Ovary (tissue), 9 donors: ENCODE data around the gene GRK4. TPM values are rescaled to one million over a fixed set of nuclear protein-coding genes. Genes with fewer than 3 reads are reported as not detected.

ENCODE experiments used
- DNase-seq, 5 donors: peaks; one replicate each; pipeline ENCODE4 v3.0.0-alpha.2; 2019 to 2020
- H3K27ac ChIP-seq, 2 donors: fragments of 200-600 bp; one replicate each; pipeline versions ENCODE4 v1.5.1 to v1.8.0; 2019 to 2022
- H3K27me3 ChIP-seq: fragments of 200-600 bp; one replicate; pipeline ENCODE4 v1.8.0; 2022
- H3K36me3 ChIP-seq: fragments of 200-600 bp; sonication (generic); one replicate; pipeline ENCODE4 v1.5.1; 2019
- H3K4me1 ChIP-seq: one replicate; pipeline ENCODE4 v1.8.1; 2013; ENCODE audit warnings: mild to moderate bottlenecking, moderate library complexity; ENCODE audit not compliant: insufficient read depth
- H3K4me3 ChIP-seq: fragments of 200-600 bp; sonication (generic); one replicate; pipeline ENCODE4 v1.5.1; 2017
- H3K9me3 ChIP-seq, 2 donors: fragments of 200-600 bp in 1 of 2; sonication (generic) in 1 of 2; one replicate each; pipeline versions ENCODE4 v1.5.1 to v1.8.1; 2013 to 2019; ENCODE audit warnings: mild to moderate bottlenecking in 1 of 2, moderate library complexity in 1 of 2
- EP300 ChIP-seq: sonication (generic); formaldehyde crosslinking; IDR thresholded peaks from one replicate; pipeline ENCODE4 v1.6.1; 2017; ENCODE audit warnings: antibody characterized with exemption
- POLR2A ChIP-seq: fragments of 450-650 bp; IDR thresholded peaks from one replicate; pipeline ENCODE4 v1.6.1; 2017; ENCODE audit warnings: antibody characterized with exemption, mild to moderate bottlenecking, moderate library complexity
- WGBS, 3 donors: extraction: QIAGEN DNeasy Blood & Tissue Kit in 1 of 3; methylation state at CpG; one replicate each; pipeline versions ENCODE4 v1.1.5 to v1.1.7; 2013 to 2017; 5-methylcytosine and 5-hydroxymethylcytosine counted together
- intact Hi-C, 4 donors: fragments of 100-400 bp; cut with DNase I; formaldehyde crosslinking; loops; one replicate each; pipeline versions ENCODE4 v1.11.0 to v1.15.1; 2022 to 2023
- polyA plus RNA-seq, 2 donors: library from polyadenylated mRNA; stranded (reverse); fragments of 200-250 nt in 1 of 2; fragments of 350-450 nt in 1 of 2; fragmentation: Illumina TruSeq in 1 of 2; extraction: RNeasy Lipid Tissue Mini Kit (QIAGEN cat#74804) in 1 of 2; gene quantifications; one replicate each; pipeline ENCODE4 v1.2.3, GENCODE V29; 2013 to 2014
- total RNA-seq, 7 donors: library from RNA; depleted of rRNA in 2 of 7; stranded (reverse); fragments of >200 nt in 2 of 7; fragmentation: NEBNext Ultra II Directional in 3 of 7; extraction: Animal tissue kit (Norgen Biotek cat#: 25700) in 3 of 7; gene quantifications; one replicate each; pipeline versions ENCODE4 v1.1.0 to v1.2.4, GENCODE V29; 2016 to 2023
- TF ChIP-seq, protein P1 (sequence below), 3 donors: fragments of 450-650 bp in 2 of 3; fragments of 200-600 bp in 1 of 3; IDR thresholded peaks; one replicate each; pipeline versions ENCODE4 v1.5.1 to v1.8.0; 2016 to 2022; ENCODE audit warnings: antibody characterized with exemption in 3 of 3, mild to moderate bottlenecking in 1 of 3
- donor health status: DM: no; HTN: no; CAD: no; lungs with moderate emphysema.
- donor health status: DM: no; HTN: no; CAD: no.
- donor health status: Bipolar disorder and iron deficiency.
- donor health status: DM: yes; HTN: yes; CAD: no.
- donor health status: DM: no; HTN: no; CAD: no.
- donor health status: DM: yes; HTN: yes; CAD: no.

Gene GRK4
- total and polyA plus RNA-seq, 9 donors, result 3.3 to 17.6 (median 6.9) TPM

GRCh38 chr4:3013839-3014350, 50.5 kb downstream of the GRK4 start:
- Histone ChIP-seq H3K4me3 (no peak overlapping the region), H3K9me3 (no peaks in the 10 kb centered on the region), H3K4me1 (no peaks in the 10 kb centered on the region), H3K36me3 (no peaks in the 10 kb centered on the region), H3K27ac (no peak overlapping the region), H3K27me3 (no peaks in the 10 kb centered on the region)
- TF ChIP-seq EP300 (no peak), POLR2A (no peak)
- TF ChIP-seq, protein P1, sequence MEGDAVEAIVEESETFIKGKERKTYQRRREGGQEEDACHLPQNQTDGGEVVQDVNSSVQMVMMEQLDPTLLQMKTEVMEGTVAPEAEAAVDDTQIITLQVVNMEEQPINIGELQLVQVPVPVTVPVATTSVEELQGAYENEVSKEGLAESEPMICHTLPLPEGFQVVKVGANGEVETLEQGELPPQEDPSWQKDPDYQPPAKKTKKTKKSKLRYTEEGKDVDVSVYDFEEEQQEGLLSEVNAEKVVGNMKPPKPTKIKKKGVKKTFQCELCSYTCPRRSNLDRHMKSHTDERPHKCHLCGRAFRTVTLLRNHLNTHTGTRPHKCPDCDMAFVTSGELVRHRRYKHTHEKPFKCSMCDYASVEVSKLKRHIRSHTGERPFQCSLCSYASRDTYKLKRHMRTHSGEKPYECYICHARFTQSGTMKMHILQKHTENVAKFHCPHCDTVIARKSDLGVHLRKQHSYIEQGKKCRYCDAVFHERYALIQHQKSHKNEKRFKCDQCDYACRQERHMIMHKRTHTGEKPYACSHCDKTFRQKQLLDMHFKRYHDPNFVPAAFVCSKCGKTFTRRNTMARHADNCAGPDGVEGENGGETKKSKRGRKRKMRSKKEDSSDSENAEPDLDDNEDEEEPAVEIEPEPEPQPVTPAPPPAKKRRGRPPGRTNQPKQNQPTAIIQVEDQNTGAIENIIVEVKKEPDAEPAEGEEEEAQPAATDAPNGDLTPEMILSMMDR (IDR thresholded peaks at IDR 0.05), result no peak
- 79 to 84% (median 82%) methylated on average over 8 of the region's 8 CpGs for WGBS, 3 donors
- intact Hi-C loops, result no loop called here
- DNase-seq, result no peak

DNA sequence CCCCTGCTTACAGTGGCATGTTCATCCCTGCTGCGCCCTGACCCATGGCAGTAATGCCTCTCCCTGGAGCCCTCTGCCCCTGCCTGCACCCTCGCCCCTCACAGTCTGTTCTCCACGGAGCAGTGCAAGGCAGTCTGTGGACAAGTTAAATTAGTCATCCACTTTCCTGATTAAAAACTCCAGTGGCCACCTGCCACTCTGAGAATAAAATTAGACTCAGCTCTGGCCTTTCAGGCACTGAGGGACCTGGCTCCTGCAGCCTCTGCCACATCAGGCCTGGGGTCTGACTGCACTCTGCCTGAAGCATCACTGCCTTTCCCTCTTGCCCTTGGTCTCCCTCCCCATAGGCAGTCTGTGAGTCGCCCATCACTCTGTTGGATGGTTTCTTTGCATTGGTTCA, 53.6 kb downstream of the GRK4 start:
- H3K27ac ChIP-seq, result no peak overlapping the region
- intact Hi-C loops, result no loop called here
- no peaks in the 10 kb centered on the region for H3K9me3 ChIP-seq
- DNase-seq, result no peak
- H3K36me3 ChIP-seq, result no peaks in the 10 kb centered on the region
- H3K4me3 ChIP-seq, result no peak overlapping the region
- TF ChIP-seq EP300 (no peak), POLR2A (no peak)
- TF ChIP-seq, protein P1 (IDR thresholded peaks at IDR 0.05), result no peak
- H3K27me3 ChIP-seq, result no peaks in the 10 kb centered on the region
- WGBS, 3 donors, result 79 to 83% (median 81%) methylated on average over 4 of the region's 4 CpGs
- H3K4me1 ChIP-seq, result no peaks in the 10 kb centered on the region

- no peak overlapping the region for H3K4me3 ChIP-seq
- DNase-seq, result no peak
- intact Hi-C loops, result no loop called here
- WGBS, 3 donors, result 68 to 73% (median 72%) methylated on average over 4 of the region's 4 CpGs
- TF ChIP-seq, protein P1 (IDR thresholded peaks at IDR 0.05), result no peak
- no peak for TF ChIP-seq EP300
- no peak for TF ChIP-seq POLR2A
- no peaks in the 10 kb centered on the region for H3K36me3 ChIP-seq
- no peaks in the 10 kb centered on the region for H3K4me1 ChIP-seq
- H3K9me3 ChIP-seq, result no peaks in the 10 kb centered on the region
- no peak overlapping the region for H3K27ac ChIP-seq
- H3K27me3 ChIP-seq, result no peaks in the 10 kb centered on the region
Observed at GRCh38 chr4:3017504-3017903, 54.1 kb downstream of the GRK4 start.

GRCh38 chr4:3019145-3019846, 55.9 kb downstream of the GRK4 start:
- intact Hi-C loops, result no loop called here
- DNase-seq, result no peak
- Histone ChIP-seq H3K27me3 (no peaks in the 10 kb centered on the region), H3K36me3 (no peaks in the 10 kb centered on the region), H3K4me3 (no peak overlapping the region), H3K9me3 (no peaks in the 10 kb centered on the region), H3K27ac (no peak overlapping the region), H3K4me1 (no peaks in the 10 kb centered on the region)
- TF ChIP-seq POLR2A, result no peak
- TF ChIP-seq, protein P1 (IDR thresholded peaks at IDR 0.05), result no peak
- TF ChIP-seq EP300, result no peak
- WGBS, 3 donors, result 89 to 93% (median 91%) methylated on average over 13 of the region's 13 CpGs
